HG03575 (cell line): ENCODE data around the gene NR2F1.

Experiments used
- ATAC-seq: cut with Tn5 transposase; IDR thresholded peaks from one replicate; pipeline ENCODE4 v1.9.1; 2021; ENCODE audit not compliant: unreplicated experiment, insufficient number of reproducible peaks, low FRiP score; ENCODE audit errors: extremely low read depth

Gene NR2F1

DNA sequence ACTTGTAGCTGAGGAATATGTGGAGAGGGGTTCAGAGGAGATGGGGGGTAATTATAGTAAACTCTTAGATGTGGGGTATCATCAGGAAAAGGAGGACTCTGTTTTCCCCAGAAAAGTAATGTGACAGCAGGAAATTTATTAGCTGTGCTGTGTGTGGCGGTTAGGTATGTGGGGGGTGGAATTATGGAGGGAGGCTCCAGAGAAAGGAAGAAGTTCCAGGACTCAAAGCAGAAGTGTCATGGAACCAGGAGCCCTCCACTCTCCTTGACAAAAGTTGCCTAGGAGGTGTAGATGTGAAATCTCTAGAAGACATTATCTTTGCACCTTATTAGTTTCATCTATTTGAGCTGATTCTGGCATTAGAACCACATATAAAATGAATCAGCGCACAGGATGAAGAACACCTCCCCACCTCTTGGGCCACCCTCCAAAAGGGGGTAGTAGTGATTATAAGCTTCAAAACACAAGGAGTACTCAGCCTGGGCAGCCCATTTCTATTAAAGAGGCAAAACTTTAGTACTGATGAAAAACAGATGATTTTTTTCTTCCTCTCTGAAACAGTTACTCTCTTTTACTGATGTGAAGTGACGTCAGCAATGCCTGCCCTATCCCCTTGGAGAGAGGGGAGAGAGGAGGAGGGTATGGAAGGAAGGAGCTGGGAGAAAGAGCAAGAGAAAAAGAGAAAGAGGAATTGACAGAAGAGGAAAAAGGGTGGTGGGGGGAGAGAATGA lies 18.2 kb downstream of the NR2F1 start:
- no peak for ATAC-seq

DNA sequence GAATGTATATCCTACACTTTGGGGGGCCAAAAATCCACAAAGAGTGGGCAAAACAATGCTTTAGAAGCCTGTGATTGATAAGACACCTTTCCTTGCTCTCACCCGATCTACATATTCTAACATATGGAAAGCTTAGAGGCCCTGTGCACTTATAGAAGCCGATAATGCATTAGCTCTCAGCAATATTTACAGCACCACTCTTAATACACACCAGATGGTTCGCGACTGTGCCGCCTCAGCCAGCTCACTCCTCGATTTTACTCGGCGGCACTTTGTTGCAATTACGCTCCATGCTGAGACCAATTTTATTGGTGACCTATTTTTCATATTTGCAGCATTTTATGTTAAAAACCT lies 18.8 kb downstream of the NR2F1 start:
- no peak for ATAC-seq

DNA sequence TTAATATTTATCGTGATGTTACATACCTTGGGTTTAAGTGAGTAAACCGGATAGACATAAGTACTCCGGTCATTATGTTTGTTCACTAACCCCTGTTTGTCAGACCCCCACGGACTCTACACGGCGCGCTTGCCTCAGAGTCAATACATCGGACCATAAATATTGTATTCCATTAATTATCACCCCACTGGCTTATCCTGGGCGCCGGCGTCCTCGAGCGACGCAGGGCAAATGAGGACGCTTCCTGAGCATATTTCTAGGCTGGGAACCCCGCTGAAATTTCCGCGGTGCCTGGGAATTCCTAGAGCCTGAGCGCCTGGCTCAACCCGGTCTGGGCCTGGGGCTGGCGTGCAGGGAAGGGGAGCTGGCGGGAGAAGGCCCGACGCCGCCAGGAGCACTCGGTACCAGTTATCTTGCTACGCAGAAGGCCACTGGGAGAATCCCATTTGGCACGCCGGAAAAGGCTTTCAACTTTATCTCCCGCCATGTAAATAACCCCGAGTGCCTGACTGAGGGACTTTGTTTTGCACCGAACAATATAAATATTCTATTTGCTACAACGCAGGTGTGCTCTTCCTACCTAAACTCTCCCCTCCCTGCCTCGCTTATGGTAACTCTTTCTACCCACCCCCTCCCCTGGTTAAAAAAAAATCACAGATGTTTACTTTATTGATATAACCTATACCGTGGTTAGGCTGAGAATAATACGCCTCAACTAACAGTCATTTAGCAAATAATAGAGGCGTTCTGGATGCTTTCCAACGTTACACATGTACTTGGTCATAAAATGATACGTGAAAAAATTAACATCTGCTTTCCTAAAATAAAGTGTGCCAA lies 19.4 kb downstream of the NR2F1 start:
- no peak for ATAC-seq

GRCh38 chr5:93603078-93603792 lies 20.2 kb downstream of the NR2F1 start:
- no peak for ATAC-seq

- ATAC-seq = no peak
Observed at GRCh38 chr5:93603793-93604643, 21.0 kb downstream of the NR2F1 start.

DNA sequence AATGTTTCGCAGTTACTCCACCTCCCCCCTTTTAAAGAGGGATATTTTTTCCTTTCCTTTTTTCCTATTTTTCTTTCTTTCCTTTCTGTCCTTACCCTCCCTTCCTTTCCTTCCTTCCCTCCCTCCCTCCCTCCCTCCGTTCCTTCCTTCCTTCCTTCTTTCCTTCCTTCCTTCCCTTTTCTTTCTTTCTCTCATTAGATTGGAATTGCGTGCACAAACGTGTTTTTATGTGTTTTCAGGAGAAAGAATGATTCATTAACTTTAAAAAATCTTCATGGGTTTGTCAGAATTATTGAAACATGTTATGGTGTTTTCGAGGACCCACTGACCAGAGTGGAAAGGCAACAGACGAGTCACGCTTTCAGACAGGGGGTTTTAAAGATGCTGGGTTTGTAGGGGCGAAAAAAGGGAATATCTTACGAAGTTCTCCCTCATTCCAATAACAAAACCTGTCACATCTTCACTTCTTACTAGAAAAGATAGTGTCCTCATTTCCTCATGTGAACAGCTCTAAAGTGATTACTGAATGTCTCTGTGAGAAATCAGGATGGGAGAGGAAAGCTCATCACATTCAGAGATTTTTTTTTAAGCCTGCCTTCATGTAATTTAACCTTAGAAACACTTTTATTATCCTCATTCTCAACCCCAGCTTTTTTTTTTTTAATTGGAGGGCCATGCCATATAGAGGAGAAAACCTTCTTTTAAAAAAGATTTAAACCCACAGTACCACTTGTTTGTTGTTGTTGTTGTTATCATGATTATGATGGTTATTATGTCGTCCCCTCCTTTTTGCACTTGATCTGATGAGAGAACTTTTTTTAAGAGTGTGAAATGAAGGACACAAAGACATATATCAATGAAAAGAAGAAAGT lies 21.9 kb downstream of the NR2F1 start:
- no peak for ATAC-seq

DNA sequence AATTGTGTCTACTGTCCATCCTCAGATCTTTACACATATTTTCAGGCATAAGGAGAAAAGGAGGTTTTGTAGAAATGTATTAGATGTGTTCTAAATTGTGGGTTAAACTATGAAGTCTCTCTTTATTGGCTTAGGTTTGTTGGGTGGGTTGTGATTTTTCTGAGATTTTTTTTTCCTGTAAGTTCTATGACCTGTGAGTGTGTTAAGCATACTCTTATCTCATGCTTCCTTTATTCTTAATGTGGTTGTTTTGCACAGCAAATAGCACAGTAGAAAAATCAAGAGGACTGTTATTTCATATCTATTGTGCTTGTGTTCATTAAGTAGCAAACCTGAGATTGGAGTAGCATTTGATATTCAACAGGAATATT lies 23.3 kb downstream of the NR2F1 start:
- no peak for ATAC-seq

GRCh38 chr5:93607367-93608258 lies 24.6 kb downstream of the NR2F1 start:
- no peak for ATAC-seq

GRCh38 chr5:93608855-93609254 lies 25.8 kb downstream of the NR2F1 start:
- ATAC-seq = no peak

GRCh38 chr5:93609762-93610161 lies 26.7 kb downstream of the NR2F1 start:
- ATAC-seq = no peak

DNA sequence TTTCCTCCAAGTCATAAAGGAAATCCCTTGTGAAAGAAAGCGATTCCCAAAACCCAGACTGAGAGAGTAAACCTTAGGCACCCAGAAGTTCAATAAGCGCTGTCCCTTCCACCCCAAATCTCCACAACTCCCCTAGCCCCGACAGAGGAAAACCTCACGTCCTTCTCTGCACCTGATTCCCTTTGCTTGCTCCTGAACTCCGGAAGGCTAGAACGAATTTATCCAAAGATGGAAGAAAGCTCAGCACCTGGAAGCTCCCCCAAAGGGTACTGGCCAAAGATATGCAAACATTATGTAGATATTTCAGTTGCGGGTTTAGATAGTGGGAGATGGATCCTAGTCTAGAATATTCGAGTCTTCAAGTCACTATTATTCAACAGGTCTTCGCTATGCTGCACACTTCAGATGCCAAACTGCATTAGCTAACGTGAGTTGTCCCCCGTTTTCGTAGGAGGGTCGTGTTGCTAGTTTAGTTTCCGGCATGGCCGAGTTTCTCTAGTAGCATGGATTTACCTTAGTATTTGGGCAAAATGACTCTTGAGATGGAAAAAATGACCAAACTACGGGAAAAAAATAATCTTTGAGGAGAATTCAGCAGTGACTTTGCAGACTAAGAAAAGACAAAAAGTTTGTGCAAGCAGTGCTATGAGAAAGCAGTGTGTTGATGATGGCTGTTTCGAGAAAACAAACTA lies 27.7 kb downstream of the NR2F1 start:
- ATAC-seq = no peak

DNA sequence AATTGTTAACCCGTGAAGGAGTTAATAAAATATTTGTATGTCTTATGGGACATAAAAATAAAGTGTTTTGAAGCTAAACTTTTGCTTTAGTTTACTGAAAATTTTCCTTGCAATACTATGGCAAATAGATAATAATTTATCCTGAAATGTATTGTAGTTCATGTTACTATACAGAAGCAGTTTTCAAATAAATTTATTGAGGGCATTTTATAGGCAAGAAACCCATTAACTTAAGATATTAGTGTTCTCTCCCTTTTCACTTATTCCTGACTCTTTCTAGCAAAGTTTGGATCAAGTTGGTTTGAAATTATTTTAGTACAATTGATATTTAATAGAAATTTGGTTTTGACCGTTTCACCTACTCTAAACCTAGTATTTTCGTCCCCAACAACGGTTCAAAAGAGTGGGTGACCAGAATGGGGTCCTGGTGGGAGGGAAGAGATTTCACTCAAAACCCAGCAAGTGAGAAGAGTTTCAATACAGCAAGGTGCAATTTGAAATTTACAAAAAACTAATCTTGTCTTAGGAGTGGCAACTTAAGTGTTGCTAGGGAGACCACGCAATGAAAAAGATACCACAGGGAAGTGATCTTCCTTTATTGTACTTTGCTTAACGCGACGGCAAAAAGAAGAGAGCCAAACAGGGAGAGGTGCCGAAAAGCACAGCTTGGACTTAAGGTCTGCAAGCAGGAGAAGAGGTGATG lies 28.4 kb downstream of the NR2F1 start:
- ATAC-seq = no peak

- ATAC-seq = no peak
Observed at GRCh38 chr5:93611976-93612854, 29.2 kb downstream of the NR2F1 start.

DNA sequence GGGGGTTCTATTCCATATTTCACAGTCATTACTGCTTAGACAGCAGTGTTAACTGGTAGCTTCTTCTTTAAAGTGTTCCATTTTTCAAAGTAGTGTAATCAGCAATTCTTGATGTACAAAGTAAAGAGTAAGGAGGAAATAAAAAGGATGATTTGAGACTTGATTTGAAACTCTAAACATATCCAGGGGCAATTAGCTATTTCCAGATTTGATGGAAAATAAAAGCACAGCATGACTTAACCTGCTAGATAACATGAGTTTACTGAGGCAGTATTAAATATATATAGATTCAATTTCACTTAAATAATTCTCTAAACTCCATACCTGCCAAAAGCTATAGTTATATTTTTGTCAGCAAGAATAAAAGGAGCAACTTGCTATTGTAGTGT lies 29.8 kb downstream of the NR2F1 start:
- ATAC-seq = no peak

DNA sequence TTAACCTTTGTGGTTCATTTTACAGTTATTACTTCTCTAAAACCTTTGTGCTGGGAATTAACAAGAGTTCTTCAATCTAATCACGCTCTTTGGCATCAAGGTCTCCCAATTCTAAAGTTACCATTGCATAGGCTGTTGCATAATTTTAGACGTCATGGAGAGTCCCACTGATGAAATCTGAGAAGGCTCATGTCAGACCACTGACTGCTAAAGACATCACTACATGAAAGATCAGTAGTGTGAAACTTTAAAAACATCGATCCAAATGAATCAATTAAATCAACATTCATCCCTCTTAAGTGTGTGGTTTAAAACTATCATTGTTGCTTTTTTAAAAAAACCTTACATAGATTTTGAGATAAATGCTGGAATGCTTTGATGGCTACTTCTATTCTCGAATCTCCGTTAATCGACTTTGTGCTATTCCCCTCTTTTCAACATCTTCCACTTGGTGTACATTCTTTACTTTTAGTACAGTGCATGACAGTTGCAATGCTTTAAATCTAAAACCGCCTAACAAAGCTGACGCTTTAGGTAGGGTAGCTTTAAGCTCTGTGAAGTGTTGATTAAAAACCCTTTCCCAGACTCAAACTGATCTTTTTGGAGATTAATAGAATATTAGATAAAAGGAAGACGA lies 33.6 kb downstream of the NR2F1 start:
- ATAC-seq = no peak
